ENCODE measurements around the gene HSPA12B.
A peak's percentile ranks its signal among the peaks of the same experiment; 100 is the strongest.

Gene HSPA12B

DNA sequence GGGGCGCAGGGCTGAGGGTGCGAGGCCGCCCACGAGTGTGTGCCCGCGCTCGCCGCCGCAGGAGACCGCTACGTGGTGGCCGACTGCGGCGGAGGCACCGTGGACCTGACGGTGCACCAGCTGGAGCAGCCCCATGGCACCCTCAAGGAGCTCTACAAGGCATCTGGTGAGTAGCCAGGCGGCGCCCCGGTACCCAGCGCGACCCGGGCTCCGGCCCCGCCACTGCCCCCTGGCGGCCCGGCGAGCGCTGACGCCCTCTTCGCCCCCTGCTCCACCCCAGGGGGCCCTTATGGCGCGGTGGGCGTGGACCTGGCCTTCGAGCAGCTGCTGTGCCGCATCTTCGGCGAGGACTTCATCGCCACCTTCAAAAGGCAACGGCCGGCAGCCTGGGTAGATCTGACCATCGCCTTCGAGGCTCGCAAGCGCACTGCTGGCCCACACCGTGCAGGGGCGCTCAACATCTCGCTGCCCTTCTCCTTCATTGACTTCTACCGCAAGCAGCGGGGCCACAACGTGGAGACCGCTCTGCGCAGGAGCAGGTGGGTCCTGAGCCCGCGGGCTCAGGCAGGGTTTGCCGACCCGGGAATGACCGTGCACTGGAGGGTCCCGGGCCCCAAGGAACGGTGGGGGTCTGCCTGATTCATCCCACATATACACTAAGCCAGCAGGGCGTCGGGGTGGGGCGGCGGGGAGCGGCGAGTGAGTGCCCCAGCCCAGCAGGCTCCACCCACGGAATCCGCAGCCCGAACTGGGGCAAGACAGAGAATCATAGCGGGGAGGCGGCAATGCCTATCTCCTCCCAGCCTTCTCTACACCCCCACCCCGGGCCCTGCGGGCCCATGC, 17.4 kb downstream of the HSPA12B start:
- no peak for DNase-seq

DNA sequence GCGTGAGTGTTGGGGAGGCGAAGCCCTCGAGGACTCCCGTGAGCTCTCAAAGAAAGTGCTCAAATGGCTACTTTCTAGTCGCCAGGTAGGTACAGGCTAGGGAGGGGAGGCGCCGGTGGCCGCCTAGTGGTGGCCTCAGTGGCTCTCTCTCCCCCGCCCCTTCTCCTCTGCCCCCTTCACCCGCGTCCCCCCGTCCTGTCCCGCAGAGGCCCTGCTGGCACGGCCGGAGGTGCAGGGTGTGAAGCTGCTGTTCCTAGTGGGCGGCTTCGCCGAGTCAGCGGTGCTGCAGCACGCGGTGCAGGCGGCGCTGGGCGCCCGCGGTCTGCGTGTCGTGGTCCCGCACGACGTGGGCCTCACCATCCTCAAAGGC, 18.8 kb downstream of the HSPA12B start:
- no peak for DNase-seq

DNA sequence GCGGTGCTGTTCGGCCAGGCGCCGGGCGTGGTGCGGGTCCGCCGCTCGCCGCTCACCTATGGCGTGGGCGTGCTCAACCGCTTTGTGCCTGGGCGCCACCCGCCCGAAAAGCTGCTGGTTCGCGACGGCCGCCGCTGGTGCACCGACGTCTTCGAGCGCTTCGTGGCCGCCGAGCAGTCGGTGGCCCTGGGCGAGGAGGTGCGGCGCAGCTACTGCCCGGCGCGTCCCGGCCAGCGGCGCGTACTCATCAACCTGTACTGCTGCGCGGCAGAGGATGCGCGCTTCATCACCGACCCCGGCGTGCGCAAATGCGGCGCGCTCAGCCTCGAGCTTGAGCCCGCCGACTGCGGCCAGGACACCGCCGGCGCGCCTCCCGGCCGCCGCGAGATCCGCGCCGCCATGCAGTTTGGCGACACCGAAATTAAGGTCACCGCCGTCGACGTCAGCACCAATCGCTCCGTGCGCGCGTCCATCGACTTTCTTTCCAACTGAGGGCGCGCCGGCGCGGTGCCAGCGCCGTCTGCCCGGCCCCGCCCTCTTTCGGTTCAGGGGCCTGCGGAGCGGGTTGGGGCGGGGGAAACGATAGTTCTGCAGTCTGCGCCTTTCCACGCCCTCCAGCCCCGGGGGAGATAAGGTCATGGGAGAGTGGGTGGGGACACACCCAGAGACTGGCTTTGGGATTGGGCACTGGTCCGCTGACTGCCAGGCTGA, 19.3 kb downstream of the HSPA12B start:
- peak; percentile 52 for DNase-seq

DNA sequence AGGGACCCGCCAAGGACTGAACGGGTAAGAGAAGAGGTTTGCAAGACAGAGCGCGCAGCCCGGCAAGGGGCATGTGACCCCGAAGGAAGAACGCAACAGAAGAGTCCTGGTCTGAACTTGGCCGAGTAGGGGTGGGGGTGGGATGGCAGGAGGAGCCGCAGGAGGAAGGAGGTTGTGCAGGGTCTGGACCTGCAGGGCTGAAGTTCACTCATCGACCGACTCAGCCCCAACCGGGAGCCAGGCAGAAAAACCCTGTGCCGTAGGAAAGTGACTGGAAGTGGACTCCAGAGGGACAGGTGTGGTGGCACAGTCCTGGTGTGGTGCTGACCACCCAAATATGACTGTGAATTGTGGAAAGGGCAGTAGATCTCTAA, 19.9 kb downstream of the HSPA12B start:
- DNase-seq = no peak

DNA sequence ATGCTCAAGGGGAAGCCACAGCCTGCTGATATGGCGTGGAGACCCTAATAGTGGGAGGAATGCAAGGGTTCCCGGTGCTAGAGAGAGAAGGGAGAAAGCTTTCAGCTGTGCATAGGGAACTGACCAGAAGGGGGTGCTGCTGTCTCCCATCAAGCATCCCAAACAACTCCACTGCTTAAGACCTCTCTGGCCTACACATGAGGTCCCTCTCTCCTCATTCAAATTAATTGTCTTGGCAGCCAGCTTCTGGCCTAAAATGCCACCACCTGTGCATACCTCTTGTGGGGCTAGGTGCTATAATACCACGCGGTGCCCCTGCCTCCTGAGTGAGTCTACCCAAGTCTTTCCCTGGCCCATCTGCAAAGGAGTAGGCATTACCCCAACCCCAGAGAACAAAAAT, 20.6 kb downstream of the HSPA12B start:
- peak; percentile 35 for DNase-seq

DNA sequence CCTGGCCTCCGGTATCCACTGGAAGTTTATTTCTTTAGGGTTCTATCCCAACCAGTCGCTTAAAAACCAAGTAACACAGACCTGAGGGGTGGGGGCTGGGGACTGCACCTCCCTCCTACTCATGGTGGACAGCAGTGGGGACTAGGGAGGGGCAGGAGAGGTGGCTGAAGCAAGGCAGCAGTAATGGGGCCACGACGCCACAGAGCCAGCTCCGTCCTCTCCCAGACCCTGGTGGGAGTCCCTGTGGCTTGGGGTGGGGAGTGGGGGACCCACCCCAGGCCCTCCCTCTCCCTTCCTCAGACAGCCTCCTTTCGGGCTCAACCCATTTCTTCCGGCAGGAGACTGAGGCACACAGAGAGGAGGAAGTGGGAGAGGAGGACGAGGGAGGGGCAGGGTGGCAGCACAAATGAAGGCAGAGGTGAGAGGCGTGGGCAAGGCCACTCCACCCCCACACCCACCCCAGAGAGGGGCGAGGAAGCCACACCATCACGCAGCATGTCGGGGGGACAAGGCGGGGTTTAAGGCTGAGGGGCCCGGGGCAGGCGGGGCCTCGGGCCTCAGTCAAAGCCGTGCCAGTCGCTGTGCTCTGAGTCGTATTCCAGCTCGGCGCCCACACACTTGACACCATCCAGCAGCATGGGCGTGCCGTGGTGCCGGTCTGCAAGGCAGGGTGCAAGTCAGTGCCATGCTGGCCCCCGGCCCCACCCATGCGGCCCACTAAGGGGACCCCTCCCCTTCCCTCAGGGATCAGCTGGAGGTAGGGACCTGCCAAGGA, 21.2 kb downstream of the HSPA12B start:
- no peak for DNase-seq

DNA sequence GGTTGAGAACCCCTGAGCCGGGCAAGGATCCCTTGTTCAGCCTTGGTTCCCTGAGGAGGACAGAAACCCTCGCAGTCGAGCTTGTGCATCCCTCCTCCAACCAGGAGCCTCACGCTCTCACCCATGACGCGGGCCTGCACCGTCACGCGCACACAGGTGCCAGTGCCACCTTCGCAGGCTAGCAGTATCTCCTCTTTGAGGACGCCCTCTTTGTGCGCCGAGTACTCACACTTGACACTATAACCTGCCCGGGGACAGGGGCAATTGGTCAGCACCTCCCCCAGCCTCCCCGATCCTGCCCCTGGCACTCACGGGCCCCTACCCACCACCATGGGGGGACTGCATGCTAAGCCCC, 21.8 kb downstream of the HSPA12B start:
- no peak for DNase-seq

DNA sequence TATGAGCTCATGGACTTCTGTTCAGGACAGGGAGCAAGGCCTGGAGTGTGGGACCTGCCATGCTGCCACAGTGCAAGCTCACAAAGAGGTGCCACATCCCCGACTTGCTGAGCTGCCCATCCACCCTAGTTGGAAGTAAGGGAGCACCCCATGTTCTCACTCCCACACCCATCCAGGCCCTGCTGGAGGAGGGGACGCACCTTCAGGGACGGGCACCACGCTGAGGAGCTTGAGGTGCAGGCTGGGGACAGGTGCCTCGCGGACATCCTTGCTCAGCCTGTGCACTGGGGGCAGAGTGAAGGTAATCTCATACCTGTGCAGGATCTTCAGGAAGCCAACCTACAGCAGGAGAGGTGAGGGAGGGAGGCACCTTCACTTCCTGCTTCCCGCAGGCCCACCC, 22.8 kb downstream of the HSPA12B start:
- no peak for DNase-seq

DNA sequence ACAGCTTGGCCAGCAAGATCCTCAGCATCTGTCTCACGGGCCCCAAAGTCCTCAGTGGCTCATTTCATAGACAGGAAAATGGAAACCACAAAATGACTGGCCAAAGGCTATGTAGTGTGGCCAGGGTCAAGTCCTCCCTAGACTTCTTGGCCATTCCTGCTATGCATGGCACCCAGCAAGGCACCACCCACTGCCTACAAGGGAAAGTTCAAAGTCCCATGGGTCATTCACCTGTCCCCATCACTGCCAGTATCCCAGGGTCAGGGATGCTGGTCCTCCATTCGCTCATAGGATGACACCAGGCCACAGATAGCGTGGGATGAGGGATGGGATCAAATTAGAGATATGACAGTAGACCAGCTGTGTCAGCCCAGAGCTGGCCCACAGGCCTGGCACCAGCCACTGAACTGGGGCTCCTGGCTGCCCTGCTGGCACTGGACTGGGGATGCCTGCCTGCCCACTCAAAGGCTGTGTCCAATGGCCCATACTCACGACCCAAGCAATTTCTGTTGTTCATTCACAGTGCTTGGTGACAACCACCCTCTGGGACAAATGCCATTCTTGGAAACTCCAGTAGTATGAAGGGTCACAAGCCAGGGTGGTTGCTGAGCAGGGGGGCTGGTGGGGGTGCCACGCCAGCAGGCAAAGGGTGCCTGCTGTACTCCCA, 23.5 kb downstream of the HSPA12B start:
- DNase-seq = no peak

DNA sequence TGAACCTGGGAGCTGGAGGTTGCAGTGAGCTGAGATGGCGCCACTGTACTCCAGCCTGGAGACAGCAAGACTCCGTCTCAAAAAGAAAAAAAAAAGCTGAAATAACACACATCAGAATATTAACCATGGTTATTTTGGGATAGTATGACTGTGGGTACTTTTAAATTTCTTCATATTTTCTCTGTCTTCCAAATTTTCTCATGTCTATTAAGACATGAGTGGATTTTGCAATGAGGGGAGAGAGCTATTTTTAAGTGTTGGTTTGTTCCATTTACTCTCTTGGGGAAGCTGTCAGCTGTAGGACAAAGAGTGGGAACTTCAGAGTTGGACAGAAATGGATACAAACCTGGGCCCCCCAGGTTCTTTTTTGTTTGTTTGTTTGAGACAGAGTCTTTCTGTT, 24.8 kb downstream of the HSPA12B start:
- DNase-seq = no peak

DNA sequence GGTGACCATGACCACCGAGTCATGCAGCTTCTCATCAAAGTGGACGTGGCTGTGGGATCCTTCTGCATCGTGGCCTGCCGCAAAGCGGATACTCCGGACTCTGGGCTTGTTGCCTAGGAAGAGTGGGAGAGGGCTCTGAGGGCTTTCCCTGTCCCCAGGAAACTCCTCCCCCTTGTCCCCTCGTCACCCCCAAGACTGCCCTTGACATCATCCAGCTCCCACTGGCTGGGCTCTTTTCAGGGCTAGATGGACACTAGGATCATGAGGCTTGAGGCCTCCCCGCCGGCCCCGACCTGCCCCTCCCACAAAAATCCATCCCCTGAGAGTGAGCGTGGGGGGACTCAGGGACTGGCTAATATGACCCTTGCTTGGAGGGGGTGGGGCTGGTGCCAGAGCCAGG, 26.1 kb downstream of the HSPA12B start:
- no peak for DNase-seq

DNA sequence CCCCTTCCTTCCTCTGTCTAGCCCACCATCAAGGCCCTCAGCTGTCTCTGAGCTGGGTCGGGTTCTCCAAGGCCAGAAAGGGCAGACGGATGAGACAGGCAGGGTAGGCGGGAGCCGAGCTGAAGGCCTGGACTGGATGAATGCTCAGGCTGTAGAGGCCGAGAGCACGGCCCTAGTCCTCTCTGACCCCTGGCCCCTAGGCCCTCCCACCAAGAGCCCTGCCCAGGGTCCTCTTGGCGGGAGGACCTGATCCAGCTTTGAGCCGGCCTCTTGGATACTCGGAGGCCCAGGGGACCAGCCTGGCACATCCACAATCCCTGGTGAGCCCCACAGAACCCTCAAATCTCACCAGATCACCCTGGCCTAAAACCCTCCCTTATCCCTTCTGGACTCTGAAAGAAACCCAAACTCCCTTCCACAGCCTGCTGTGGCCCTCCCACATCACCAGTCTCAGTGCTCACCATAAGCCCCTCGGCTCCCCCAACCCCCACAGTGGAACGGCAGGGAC, 26.9 kb downstream of the HSPA12B start:
- DNase-seq = no peak

DNA sequence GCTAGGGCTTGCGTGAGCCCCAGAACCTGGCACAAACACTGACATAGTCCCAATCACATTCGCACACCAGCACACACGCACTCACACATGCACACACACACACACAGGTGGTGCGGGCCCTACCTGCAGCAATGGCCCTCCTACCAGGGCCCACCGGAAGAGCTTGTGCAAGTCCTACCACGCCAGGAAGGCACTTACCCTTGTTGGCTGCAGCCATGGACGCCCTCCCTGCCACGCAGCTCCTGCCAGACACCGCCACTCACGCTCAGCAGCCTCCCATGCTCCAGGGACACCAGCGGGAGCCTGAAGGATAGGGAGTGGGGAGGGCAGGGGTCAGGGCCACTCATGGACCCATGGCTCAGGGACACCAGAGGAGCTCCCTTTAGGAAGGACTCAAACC, 27.4 kb downstream of the HSPA12B start:
- no peak for DNase-seq

DNA sequence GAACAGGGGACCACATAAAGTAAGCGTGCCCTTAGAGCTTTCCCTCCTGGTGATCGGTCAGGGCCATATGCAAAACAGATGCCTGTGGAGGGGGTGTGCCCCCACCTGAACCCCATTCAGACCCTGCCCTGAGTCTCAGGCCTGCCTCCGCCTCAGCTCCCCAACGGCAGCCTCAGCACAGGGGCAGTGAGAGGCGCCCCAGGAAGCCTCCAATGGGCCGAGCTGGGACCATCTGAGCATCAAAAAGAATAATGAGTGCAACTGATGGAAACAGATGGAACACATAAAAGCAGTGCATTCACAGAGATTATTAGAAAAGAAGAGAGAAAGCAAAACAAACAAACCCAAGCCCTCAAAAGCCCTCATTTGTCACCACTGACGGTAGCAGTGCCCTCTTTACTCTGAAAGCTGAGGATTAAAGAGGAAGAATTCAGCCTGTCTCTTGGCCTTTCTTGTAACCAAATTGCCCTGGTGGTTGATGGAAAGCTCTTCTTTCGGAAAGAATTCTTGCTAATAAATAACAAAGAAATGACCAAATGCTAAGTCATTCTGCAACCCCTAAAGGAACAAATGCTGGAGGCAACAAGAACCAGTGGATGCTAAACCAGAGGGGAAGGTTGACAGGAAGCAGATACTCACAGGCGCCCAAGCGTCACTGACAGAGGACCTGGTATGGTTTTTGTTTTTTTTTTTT, 28.3 kb downstream of the HSPA12B start:
- DNase-seq = no peak

DNA sequence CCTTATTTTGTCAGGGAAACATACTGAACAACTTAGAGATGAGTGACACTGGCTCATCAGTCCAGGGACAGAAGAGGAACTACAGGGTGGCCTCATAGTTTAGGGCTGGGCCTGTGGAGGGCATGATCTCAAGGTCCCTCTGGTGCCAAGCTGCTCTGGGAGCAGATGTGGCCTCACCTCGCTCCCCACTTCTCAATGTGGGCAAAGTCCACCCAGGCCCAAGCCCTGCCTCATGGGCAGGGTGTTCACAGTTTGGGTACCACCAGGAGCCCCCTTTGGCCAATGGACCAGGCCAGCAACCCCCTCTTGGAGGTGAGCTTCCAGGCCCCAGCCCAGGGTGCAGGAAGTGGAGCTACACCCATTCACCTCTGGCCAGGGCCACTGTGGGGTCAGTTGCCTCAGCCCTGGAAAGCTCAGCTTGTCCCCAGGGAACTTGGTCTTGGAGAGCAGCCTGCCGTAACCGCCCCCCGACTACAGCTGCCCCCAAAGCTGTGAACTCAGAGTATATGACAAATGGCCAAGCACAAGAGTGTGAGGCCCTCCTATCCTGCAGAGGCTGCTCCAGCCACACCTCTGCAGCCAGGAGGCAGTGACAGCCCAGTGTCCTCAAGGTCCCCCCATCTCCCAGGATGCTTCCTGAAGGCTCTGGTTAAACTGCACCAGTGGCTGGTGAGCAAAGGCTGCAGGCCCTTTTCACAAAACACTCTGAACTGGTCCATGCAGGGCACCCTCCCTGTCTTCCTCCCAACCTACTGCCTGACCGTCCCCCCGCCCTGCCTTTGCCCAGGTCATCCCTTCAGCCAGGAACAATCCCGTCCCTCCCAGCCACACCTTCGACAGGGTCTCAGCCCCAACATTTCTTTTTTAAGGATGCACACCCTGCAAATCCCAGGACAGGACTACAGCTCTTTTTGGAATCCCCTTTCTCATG, 31.5 kb downstream of the HSPA12B start:
- DNase-seq = no peak

DNA sequence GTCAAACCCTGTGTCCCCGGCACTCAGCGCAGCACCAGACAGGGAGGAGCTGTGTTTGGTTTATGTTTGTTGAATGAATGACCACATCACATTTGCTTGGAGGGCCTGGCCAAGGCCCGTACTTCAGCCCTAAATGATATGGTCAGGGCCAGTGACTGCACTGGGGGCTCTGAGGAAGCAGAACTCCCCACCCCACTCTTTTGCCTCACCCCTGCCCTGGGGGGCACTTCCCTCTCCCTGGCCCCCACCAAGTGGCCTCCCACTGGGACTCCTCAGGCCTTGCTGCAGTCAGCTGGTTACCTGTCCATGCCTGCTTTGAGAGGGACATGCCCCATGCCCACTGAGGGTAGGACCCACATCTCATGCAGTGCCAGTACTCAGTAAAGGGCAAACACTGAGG, 32.2 kb downstream of the HSPA12B start:
- no peak for DNase-seq

DNA sequence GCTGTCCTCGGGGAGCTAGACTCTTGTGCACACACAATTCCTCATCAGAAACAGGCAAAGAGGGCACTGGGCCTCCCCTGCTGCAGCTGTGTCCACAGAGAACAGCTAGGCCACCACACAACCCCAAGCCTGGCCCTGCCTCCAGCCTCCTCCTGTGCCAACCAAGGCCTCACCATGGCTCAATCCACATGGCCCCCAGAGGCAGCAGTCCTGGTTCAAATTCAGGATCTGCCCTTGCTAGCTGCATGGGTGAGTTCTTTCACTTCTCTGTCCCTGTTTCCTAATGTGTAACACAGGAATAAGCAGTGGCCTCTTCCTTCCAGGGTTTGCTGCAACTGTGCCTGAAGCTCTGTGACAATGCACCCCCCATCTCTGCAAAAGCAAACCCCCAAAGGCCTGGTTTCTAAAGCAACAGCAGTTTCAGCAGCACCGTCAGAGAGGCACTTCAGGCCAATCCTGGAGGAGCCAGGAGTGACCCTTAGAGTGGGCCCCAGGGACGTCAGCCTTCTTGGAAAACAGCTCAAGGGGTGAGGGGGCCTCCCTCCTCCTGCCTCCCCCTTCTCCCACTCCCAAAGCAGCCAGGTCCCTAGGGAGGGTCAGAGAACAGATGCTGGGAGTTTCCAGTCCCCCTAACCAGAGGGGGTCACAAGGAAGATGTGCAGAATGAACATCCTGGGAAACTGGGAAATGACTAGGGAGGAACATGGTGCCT, 32.8 kb downstream of the HSPA12B start:
- DNase-seq = no peak

DNA sequence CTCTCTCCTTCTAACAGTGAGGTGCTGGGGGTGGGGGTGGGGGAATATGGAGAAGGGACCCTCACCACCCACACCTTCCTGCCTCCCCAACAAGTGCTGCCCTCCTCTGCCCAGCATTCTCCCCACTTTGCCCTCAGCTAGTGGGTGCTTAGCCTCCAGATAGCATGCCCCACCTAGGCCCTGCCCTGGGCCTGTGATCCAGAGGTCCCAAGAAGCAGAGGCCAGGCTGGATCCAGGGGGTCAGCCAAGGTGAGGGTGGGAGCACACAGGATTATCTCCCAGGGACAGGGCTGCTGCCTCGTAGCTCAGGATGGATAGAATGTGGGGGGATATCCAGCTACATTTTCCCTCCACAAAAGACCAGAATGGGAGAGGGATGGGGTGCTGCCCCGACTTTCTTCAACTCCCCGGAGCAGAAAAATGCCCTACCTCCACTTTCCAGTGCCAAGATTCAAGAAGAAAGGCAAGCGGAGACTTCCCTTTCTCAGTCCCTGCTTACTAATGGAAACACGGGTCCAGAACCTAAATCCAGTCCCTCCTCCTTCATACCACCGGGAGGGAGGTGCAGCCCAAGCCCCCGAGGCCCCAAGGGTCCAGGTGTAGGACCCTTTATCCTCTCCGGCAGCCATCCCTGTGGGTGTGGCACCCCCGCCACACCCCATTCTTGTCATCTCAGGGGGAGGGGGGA, 34.1 kb downstream of the HSPA12B start:
- DNase-seq = no peak

DNA sequence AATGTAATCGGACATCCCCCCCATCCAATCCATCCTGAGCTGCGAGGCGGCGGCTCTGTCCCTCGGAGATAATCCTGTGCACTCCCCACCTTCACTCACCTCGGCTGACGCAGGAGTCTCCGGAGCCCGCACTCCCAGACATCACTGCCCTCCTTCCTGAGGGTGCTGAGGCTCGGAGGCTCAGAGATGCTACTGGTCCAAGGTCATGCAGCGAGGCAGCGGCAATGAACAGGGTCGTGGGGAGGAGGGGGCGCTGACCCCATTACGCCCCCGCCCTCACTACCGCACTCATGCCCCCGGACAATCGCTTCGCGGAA, 34.6 kb downstream of the HSPA12B start:
- DNase-seq = no peak

All from activated effector memory CD4-positive, alpha-beta T cell treated with Interleukin-2 at 50 U/mL for 16 hours (primary cell).